ENCODE measurements around the gene TM4SF4. TPM values are rescaled to one million over a fixed set of nuclear protein-coding genes. Genes with fewer than 3 reads are reported as not detected.

TM4SF4 gene
- total and polyA plus RNA-seq, 5 donors from 2014 or later: not detected

DNA sequence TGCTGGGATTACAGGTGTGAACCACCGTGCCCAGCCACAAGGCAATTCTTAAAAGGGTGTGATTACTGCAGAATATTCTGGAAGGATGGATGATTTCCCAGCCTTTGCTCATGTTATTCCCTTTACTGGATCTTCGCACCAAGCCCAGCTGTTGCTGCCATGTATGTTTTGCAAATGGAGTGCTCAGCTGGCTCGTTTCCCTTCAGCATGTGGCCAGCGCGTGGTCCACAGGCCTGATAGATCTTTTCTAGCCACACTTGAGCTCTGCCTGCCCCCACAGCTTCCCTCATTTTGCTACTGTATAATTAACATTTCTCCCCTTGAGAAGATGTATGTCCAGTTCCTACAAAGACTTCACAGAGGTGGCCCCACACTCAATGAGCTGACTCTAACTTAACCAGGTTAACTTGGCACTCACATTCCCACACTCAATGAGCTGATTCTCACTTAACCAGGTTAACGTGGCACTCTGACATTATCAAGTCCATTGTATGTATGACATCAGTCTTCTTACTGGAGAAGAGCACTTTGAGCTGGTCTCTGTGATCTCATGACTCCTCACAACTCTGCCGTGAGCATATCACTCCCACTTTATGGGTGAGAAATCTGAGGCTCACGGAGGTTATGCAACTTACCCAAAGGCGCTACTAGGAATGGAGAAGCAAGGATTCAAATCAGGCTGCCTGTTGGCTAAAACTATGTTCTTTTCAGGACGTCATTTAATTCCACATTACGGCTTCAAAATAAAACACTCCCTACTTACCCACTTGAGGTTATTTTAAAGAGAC lies 49.2 kb downstream of the TM4SF4 start:
- Histone ChIP-seq H3K27me3 (ENCODE audit: control insufficient read depth, insufficient read depth, low read length) (no peaks in the 10 kb centered on the region), H3K4me3 (ENCODE audit: low read depth, low read length) (no peak overlapping the region), H3K27ac (ENCODE audit: insufficient read depth, low read length, poor library complexity, severe bottlenecking) (no peak overlapping the region), H3K9me3 (ENCODE audit: control insufficient read depth in 2 of 2, low read length in 2 of 2) (no peaks in the 10 kb centered on the region), H3K36me3 (ENCODE audit: control insufficient read depth, insufficient read depth, low read length) (no peaks in the 10 kb centered on the region), H3K4me1 (ENCODE audit: control insufficient read depth, insufficient read depth, low read length, poor library complexity, severe bottlenecking) (no peaks in the 10 kb centered on the region)
- Mint-ChIP-seq H3K27ac (no peak overlapping the region), H3K36me3 (no peaks in the 10 kb centered on the region), H3K9me3 (peaks cover 0 to 1% (median 0%) of the 10 kb centered on the region in 7 donors), H3K4me3 (no peak overlapping the region), H3K27me3 (no peaks in the 10 kb centered on the region), H3K4me1 (no peaks in the 10 kb centered on the region)
- DNase-seq: no peak
- ATAC-seq (ENCODE audit: low read depth in 2 of 2): no peak

DNA sequence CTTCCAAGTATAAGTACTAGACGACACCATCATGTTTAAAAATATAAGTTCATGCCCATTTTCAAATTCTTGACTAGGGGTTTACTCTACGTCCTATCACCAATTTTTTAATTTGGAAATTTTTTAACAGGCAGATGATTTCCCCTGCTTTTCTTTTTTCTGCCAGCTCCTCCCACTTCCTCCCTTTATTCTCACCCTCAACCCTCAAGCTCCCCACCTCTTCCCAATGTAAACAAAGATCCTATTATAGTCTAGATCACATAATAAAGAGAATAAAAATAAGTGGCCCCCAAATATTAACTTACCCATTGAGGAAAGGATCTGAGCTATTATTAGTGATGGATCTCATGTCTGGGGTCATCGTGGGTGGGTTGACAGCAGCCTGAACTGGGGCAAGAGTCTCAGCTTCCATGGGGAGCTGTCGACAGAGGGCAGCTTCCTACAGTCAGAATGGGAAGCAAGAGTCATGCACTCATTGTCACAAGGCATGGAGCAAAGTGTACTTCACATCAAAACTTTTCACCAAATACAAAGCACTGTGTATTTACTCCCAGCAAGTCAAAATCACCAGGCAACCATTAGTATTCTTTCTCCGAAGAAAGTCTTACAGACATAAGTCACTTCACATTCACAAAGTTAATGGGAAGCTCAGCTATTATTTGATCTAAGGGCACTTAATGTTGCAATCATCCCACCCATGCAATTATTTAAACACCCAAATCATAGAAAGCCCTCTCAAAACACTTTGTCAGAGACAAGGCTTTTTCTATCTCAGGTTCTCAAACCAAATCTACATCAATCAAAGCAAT lies 53.2 kb downstream of the TM4SF4 start:
- Histone ChIP-seq H3K4me3 (ENCODE audit: low read depth, low read length) (no peak overlapping the region), H3K27me3 (ENCODE audit: control insufficient read depth, insufficient read depth, low read length) (peaks cover 4% of the 10 kb centered on the region), H3K27ac (ENCODE audit: insufficient read depth, low read length, poor library complexity, severe bottlenecking) (no peak overlapping the region), H3K4me1 (ENCODE audit: control insufficient read depth, insufficient read depth, low read length, poor library complexity, severe bottlenecking) (no peaks in the 10 kb centered on the region), H3K36me3 (ENCODE audit: control insufficient read depth, insufficient read depth, low read length) (no peaks in the 10 kb centered on the region), H3K9me3 (ENCODE audit: control insufficient read depth in 2 of 2, low read length in 2 of 2) (no peaks in the 10 kb centered on the region)
- H3K9me3 Mint-ChIP-seq: peaks cover 0 to 1% (median 0%) of the 10 kb centered on the region in 7 donors
- no peaks in the 10 kb centered on the region for H3K36me3 Mint-ChIP-seq
- DNase-seq (no peak), ATAC-seq (ENCODE audit: low read depth in 2 of 2) (no peak)
- peaks cover 9% of the 10 kb centered on the region for H3K27me3 Mint-ChIP-seq
- H3K4me3 Mint-ChIP-seq: no peak overlapping the region
- H3K27ac Mint-ChIP-seq: no peak overlapping the region
- H3K4me1 Mint-ChIP-seq: no peaks in the 10 kb centered on the region

DNA sequence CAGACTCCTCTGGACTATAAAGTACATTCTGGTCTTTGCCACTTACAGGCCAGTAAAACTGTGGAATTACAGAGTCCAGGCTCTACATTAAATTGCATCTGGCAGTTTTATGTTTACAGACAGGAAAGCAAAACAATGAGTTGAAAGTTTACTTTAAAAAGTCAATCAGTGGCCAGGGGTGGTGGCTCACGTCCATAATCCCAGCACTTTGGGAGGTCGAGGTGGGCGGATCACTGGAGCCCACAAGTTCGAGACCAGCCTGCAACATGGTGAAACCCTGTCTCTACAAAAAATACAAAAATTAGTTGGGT lies 53.8 kb downstream of the TM4SF4 start:
- peaks cover 0 to 1% (median 0%) of the 10 kb centered on the region in 7 donors for H3K9me3 Mint-ChIP-seq
- no peak overlapping the region for H3K4me3 Mint-ChIP-seq
- no peak overlapping the region for H3K4me3 ChIP-seq (ENCODE audit: low read depth, low read length)
- DNase-seq (no peak), ATAC-seq (ENCODE audit: low read depth in 2 of 2) (no peak)
- peaks cover 5% of the 10 kb centered on the region for H3K27me3 ChIP-seq (ENCODE audit: control insufficient read depth, insufficient read depth, low read length)
- H3K4me1 Mint-ChIP-seq: peaks cover 0 to 2% (median 0%) of the 10 kb centered on the region in 4 donors
- H3K27ac Mint-ChIP-seq: no peak overlapping the region
- no peak overlapping the region for H3K27ac ChIP-seq (ENCODE audit: insufficient read depth, low read length, poor library complexity, severe bottlenecking)
- H3K36me3 ChIP-seq (ENCODE audit: control insufficient read depth, insufficient read depth, low read length): no peaks in the 10 kb centered on the region
- H3K36me3 Mint-ChIP-seq: no peaks in the 10 kb centered on the region
- no peaks in the 10 kb centered on the region for H3K9me3 ChIP-seq (ENCODE audit: control insufficient read depth in 2 of 2, low read length in 2 of 2)
- H3K4me1 ChIP-seq (ENCODE audit: control insufficient read depth, insufficient read depth, low read length, poor library complexity, severe bottlenecking): no peaks in the 10 kb centered on the region
- peaks cover 9% of the 10 kb centered on the region for H3K27me3 Mint-ChIP-seq

DNA sequence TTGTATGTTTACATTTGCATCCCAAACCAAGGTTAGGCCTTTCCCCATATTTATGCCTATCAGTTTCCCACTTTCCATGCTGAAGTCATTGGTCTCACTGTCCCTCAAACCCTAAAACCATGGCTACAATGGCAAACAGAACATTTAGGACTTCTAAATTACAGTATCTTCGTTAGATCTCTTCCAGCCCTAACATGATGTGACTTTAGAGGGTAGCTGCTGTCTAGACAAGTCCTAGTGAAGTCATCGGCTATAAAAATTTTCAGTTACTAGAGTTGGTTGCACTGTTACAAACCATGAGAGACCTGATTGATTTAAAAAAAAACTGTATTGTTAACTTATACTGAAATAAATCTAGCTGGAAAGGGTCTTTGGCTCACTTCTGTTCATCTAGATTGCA lies 54.6 kb downstream of the TM4SF4 start:
- no peak overlapping the region for H3K27ac Mint-ChIP-seq
- no peak for DNase-seq
- no peak overlapping the region for H3K4me3 Mint-ChIP-seq
- no peaks in the 10 kb centered on the region for H3K9me3 ChIP-seq (ENCODE audit: control insufficient read depth in 2 of 2, low read length in 2 of 2)
- no peaks in the 10 kb centered on the region for H3K36me3 ChIP-seq (ENCODE audit: control insufficient read depth, insufficient read depth, low read length)
- H3K9me3 Mint-ChIP-seq: no peaks in the 10 kb centered on the region
- no peak overlapping the region for H3K4me3 ChIP-seq (ENCODE audit: low read depth, low read length)
- H3K27me3 ChIP-seq (ENCODE audit: control insufficient read depth, insufficient read depth, low read length): peaks cover 5% of the 10 kb centered on the region
- no peaks in the 10 kb centered on the region for H3K4me1 ChIP-seq (ENCODE audit: control insufficient read depth, insufficient read depth, low read length, poor library complexity, severe bottlenecking)
- no peaks in the 10 kb centered on the region for H3K36me3 Mint-ChIP-seq
- H3K27ac ChIP-seq (ENCODE audit: insufficient read depth, low read length, poor library complexity, severe bottlenecking): no peak overlapping the region
- H3K4me1 Mint-ChIP-seq: peaks cover 0 to 2% (median 0%) of the 10 kb centered on the region in 4 donors
- peaks cover 9% of the 10 kb centered on the region for H3K27me3 Mint-ChIP-seq
- ATAC-seq (ENCODE audit: low read depth in 2 of 2): no peak

DNA sequence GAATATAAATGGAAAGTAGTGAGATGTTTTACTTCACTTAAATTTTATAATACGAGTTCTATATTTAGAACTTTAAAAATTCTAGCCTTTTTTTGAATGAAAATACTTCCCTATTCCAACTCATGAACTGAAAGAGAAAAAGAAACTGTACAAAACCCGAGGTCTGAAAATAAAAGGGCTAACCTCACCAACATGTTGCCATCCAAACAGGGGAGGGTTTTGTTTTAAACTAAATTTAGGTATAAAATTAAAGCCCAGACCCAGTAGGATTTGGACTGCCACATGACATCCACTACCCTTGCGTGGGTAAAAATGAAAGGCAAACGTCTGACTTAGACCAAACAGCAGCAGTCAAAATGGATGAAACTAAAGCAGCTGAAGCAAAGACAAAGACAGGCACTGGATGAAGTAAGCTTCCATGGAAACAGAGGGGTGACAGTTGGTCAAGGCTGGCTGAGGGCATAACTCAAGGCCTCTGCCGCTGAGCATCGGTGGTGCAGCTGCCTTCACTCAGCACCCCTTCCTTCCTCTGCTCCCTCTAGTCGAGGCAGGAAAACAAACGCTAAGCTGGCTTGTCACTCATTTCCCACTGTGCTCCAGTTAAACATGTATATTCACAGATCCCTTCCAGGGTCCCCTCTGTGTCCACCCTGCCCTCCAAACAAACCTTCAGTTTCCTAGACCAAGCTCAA lies 58.1 kb downstream of the TM4SF4 start:
- Mint-ChIP-seq H3K27ac (peak overlapping the region in 2 of 3 donors; percentile 14 to 35), H3K36me3 (no peaks in the 10 kb centered on the region), H3K4me3 (no peak overlapping the region), H3K4me1 (peaks cover 0 to 2% (median 0%) of the 10 kb centered on the region in 4 donors), H3K9me3 (no peaks in the 10 kb centered on the region), H3K27me3 (peaks cover 9% of the 10 kb centered on the region)
- Histone ChIP-seq H3K9me3 (ENCODE audit: control insufficient read depth in 2 of 2, low read length in 2 of 2) (no peaks in the 10 kb centered on the region), H3K27me3 (ENCODE audit: control insufficient read depth, insufficient read depth, low read length) (peaks cover 5% of the 10 kb centered on the region), H3K36me3 (ENCODE audit: control insufficient read depth, insufficient read depth, low read length) (no peaks in the 10 kb centered on the region), H3K27ac (ENCODE audit: insufficient read depth, low read length, poor library complexity, severe bottlenecking) (no peak overlapping the region), H3K4me3 (ENCODE audit: low read depth, low read length) (no peak overlapping the region), H3K4me1 (ENCODE audit: control insufficient read depth, insufficient read depth, low read length, poor library complexity, severe bottlenecking) (no peaks in the 10 kb centered on the region)
- no peak for DNase-seq
- no peak for ATAC-seq (ENCODE audit: low read depth in 2 of 2)

DNA sequence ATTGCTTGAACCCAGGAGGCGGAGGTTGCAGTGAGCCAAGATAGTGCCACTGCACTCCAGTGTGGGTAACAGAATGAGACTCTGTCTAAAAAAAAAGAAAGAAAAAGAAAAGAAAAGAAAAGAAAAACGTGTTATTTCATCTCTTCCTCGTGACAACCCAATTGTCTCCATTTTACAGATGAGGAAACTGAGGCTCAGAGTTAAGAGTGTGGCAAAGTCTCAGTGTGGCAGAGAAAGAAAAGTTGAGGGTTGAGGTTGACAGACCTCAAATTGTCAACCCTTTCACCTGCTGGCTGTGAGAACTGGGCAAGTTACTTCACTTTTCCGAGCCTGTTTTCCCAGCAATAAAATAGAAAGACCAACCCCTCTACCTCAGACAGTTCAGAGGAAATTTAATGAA lies 59.6 kb downstream of the TM4SF4 start:
- Mint-ChIP-seq H3K9me3 (no peaks in the 10 kb centered on the region), H3K36me3 (no peaks in the 10 kb centered on the region), H3K27me3 (peaks cover 9% of the 10 kb centered on the region), H3K27ac (no peak overlapping the region), H3K4me3 (no peak overlapping the region), H3K4me1 (peaks cover 0 to 2% (median 0%) of the 10 kb centered on the region in 4 donors)
- Histone ChIP-seq H3K27me3 (ENCODE audit: control insufficient read depth, insufficient read depth, low read length) (peaks cover 5% of the 10 kb centered on the region), H3K36me3 (ENCODE audit: control insufficient read depth, insufficient read depth, low read length) (no peaks in the 10 kb centered on the region), H3K4me1 (ENCODE audit: control insufficient read depth, insufficient read depth, low read length, poor library complexity, severe bottlenecking) (no peaks in the 10 kb centered on the region), H3K27ac (ENCODE audit: insufficient read depth, low read length, poor library complexity, severe bottlenecking) (no peak overlapping the region), H3K4me3 (ENCODE audit: low read depth, low read length) (no peak overlapping the region), H3K9me3 (ENCODE audit: control insufficient read depth in 2 of 2, low read length in 2 of 2) (no peaks in the 10 kb centered on the region)
- DNase-seq: no peak
- ATAC-seq (ENCODE audit: low read depth in 2 of 2): no peak

DNA sequence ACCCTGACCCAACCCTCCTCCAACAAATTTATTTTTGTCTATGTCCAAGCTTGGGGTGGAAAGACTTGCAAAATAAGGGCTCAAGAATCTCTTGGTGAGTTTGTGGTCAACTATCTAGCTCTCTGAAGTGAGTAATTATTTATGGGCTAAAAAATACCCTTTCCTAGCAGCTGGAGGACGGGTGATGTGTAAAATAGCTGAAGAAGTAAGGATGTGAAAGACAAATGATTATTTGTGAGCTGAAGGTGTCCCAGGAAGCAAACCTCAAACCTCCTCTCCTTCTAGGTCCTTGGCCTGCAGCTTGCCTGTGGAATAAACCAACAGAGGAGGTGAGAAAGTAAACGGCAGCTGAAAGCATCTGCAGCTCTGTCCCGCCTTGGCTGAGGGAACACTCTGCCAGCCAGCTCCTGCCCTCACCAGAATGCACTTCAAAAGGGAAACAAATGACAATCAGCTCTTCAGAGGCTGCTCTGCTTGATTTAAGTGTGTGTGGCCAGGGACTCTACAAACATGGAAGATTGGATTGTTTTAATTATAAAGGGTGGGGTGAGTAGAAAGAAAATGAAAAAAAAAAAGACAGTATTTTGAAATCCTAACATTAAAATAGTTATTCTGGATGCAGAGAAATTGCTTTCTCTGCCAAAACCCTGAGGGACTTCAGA lies 60.3 kb downstream of the TM4SF4 start:
- peaks cover 4% of the 10 kb centered on the region for H3K27me3 Mint-ChIP-seq
- H3K27me3 ChIP-seq (ENCODE audit: control insufficient read depth, insufficient read depth, low read length): peaks cover 5% of the 10 kb centered on the region
- H3K4me1 Mint-ChIP-seq: peaks cover 0 to 2% (median 0%) of the 10 kb centered on the region in 4 donors
- no peak for DNase-seq
- H3K36me3 Mint-ChIP-seq: no peaks in the 10 kb centered on the region
- no peak overlapping the region for H3K27ac Mint-ChIP-seq
- no peaks in the 10 kb centered on the region for H3K4me1 ChIP-seq (ENCODE audit: control insufficient read depth, insufficient read depth, low read length, poor library complexity, severe bottlenecking)
- ATAC-seq (ENCODE audit: low read depth in 2 of 2): no peak
- no peak overlapping the region for H3K27ac ChIP-seq (ENCODE audit: insufficient read depth, low read length, poor library complexity, severe bottlenecking)
- no peak overlapping the region for H3K4me3 ChIP-seq (ENCODE audit: low read depth, low read length)
- no peaks in the 10 kb centered on the region for H3K9me3 Mint-ChIP-seq
- no peak overlapping the region for H3K4me3 Mint-ChIP-seq
- H3K36me3 ChIP-seq (ENCODE audit: control insufficient read depth, insufficient read depth, low read length): no peaks in the 10 kb centered on the region
- H3K9me3 ChIP-seq (ENCODE audit: control insufficient read depth in 2 of 2, low read length in 2 of 2): no peaks in the 10 kb centered on the region
